Natural killer cell (primary cell): ENCODE data around the gene AKT1. TPM values are rescaled to one million over a fixed set of nuclear protein-coding genes. Genes with fewer than 3 reads are reported as not detected.

Experiments
- ATAC-seq, 3 donors: fragments of 150-1000 bp in 2 of 3; fragments of 200-7000 bp in 1 of 3; cut with Tn5 transposase; 1 replicate in 1 of 3; 2 replicates in 2 of 3; pipeline ENCODE4 v1.10.0; 2021; ENCODE audit warnings: mild to moderate bottlenecking in 2 of 3, moderate library complexity in 2 of 3
- DNase-seq, 2 donors: peaks; one replicate each; pipeline versions ENCODE4 v3.0.0 to v3.0.0-alpha.2; 2013 to 2021; ENCODE audit warnings: mixed read lengths in 1 of 2
- H3K27ac ChIP-seq: one replicate; pipeline ENCODE4 v1.5.1; 2013; ENCODE audit warnings: mild to moderate bottlenecking, low read length
- H3K27me3 ChIP-seq: one replicate; pipeline ENCODE4 v1.6.1; 2013; ENCODE audit warnings: low read length; ENCODE audit not compliant: control insufficient read depth, insufficient read depth
- H3K36me3 ChIP-seq: one replicate; pipeline ENCODE4 v1.6.1; 2013; ENCODE audit warnings: low read length; ENCODE audit not compliant: control insufficient read depth, insufficient read depth
- H3K4me1 ChIP-seq: one replicate; pipeline ENCODE4 v1.6.1; 2013; ENCODE audit warnings: low read length; ENCODE audit not compliant: control insufficient read depth, insufficient read depth
- H3K4me3 ChIP-seq: one replicate; pipeline ENCODE4 v1.5.1; 2013; ENCODE audit warnings: low read length
- H3K9me3 ChIP-seq: one replicate; pipeline ENCODE4 v1.6.1; 2013; ENCODE audit warnings: low read length; ENCODE audit not compliant: control insufficient read depth, insufficient read depth
- H3K27ac Mint-ChIP-seq, 2 donors: one replicate each; pipeline ENCODE4 v1.8.0; 2022; ENCODE audit warnings: mild to moderate bottlenecking in 2 of 2, mixed read lengths in 2 of 2, moderate library complexity in 1 of 2
- H3K27me3 Mint-ChIP-seq, 2 donors: one replicate each; pipeline ENCODE4 v1.8.0; 2022; ENCODE audit warnings: low read depth in 2 of 2, mixed read lengths in 2 of 2
- H3K36me3 Mint-ChIP-seq: one replicate; pipeline ENCODE4 v1.8.0; 2022; ENCODE audit warnings: mixed read lengths
- H3K4me1 Mint-ChIP-seq, 2 donors: one replicate each; pipeline ENCODE4 v1.8.0; 2022; ENCODE audit warnings: mixed read lengths in 2 of 2
- H3K4me3 Mint-ChIP-seq: one replicate; pipeline ENCODE4 v1.8.0; 2022; ENCODE audit warnings: mild to moderate bottlenecking, moderate library complexity, mixed read lengths
- H3K9me3 Mint-ChIP-seq, 2 donors: one replicate each; pipeline ENCODE4 v1.8.0; 2022; ENCODE audit warnings: mixed read lengths in 2 of 2
- CTCF ChIP-seq: fragments of 200-600 bp; IDR thresholded peaks from one replicate; pipeline ENCODE4 v1.8.0; 2022; ENCODE audit warnings: antibody characterized with exemption
- WGBS: methylation state at CpG from one replicate; pipeline ENCODE4 v1.1.7; 2013; ENCODE audit warnings: missing lambda C conversion rate; ENCODE audit not compliant: insufficient coverage; 5-methylcytosine and 5-hydroxymethylcytosine counted together
- intact Hi-C: fragments of 100-400 bp; cut with micrococcal nuclease; formaldehyde crosslinking; loops from one replicate; pipeline ENCODE4 v1.14.2; 2022
- total RNA-seq, 4 donors: library from RNA; stranded (reverse); fragments of 120-200 nt in 1 of 4; gene quantifications; one replicate each; pipeline versions ENCODE4 v1.2.3 to v1.2.4, GENCODE V29; 2013 to 2022

AKT1 gene
- total RNA-seq, 3 donors from 2014 or later (not counting 1 experiment from before 2014, with no cell fraction given), result 152 to 163 (median 153) TPM

- H3K4me3 Mint-ChIP-seq, result peak overlapping the region; percentile 72
- Histone ChIP-seq H3K36me3 (no peaks in the 10 kb centered on the region), H3K27ac (no peak overlapping the region), H3K4me1 (peaks cover 31% of the 10 kb centered on the region), H3K4me3 (no peak overlapping the region), H3K9me3 (no peaks in the 10 kb centered on the region), H3K27me3 (no peaks in the 10 kb centered on the region)
- no peaks in the 10 kb centered on the region for H3K36me3 Mint-ChIP-seq
- peaks cover 0 to 43% of the 10 kb centered on the region in 2 donors for H3K4me1 Mint-ChIP-seq
- H3K27me3 Mint-ChIP-seq, result no peaks in the 10 kb centered on the region
- H3K27ac Mint-ChIP-seq, result no peak overlapping the region
- DNase-seq (no peak), ATAC-seq (no peak)
- intact Hi-C loops, result no loop called here
- no peak for TF ChIP-seq CTCF
- 93% methylated on average over 20 of the region's 20 CpGs for WGBS
- no peaks in the 10 kb centered on the region for H3K9me3 Mint-ChIP-seq
These were observed 7.0 kb upstream of the AKT1 start for GRCh38 chr14:104802394-104803184.

- WGBS, result 82% methylated on average over 45 of the region's 45 CpGs
- Mint-ChIP-seq H3K27me3 (no peaks in the 10 kb centered on the region), H3K27ac (peak overlapping the region; percentile 73 to 84), H3K9me3 (no peaks in the 10 kb centered on the region), H3K4me3 (peak overlapping the region; percentile 91), H3K4me1 (peaks cover 0 to 41% of the 10 kb centered on the region in 2 donors), H3K36me3 (no peaks in the 10 kb centered on the region)
- intact Hi-C loops, result no loop called here
- no peaks in the 10 kb centered on the region for H3K27me3 ChIP-seq
- H3K4me3 ChIP-seq, result peak overlapping the region; percentile 40
- no peak for ATAC-seq
- no peak for TF ChIP-seq CTCF
- no peaks in the 10 kb centered on the region for H3K36me3 ChIP-seq
- H3K9me3 ChIP-seq, result no peaks in the 10 kb centered on the region
- peaks cover 31% of the 10 kb centered on the region for H3K4me1 ChIP-seq
- no peak for DNase-seq
- H3K27ac ChIP-seq, result peak overlapping the region; percentile 35
These were observed 6.2 kb upstream of the AKT1 start for GRCh38 chr14:104801520-104802393.

- peaks cover 0 to 39% of the 10 kb centered on the region in 2 donors for H3K4me1 Mint-ChIP-seq
- peak within 1 kb of the TSS; percentile 48 for H3K4me3 ChIP-seq
These were observed 5.4 kb upstream of the AKT1 start, which contains the start of gene ZBTB42 for GRCh38 chr14:104800771-104801519. TSS of gene ZBTB42 (plus strand) at chr14:104801101. CDS start at chr14:104801198, 97 bp downstream.

More at GRCh38 chr14:104800771-104801519, 5.4 kb upstream of the AKT1 start, which contains the start of gene ZBTB42:
- ATAC-seq (peak; percentile 7 to 53 (median 45)), DNase-seq (peak; percentile 50 to 88)
- peak within 1 kb of the TSS; percentile 91 for H3K4me3 Mint-ChIP-seq
- H3K36me3 Mint-ChIP-seq, result no peaks in the 10 kb centered on the region
- intact Hi-C loops, result no loop called here
- H3K9me3 Mint-ChIP-seq, result no peaks in the 10 kb centered on the region
- H3K36me3 ChIP-seq, result no peaks in the 10 kb centered on the region
- WGBS, result under 1% methylated on average over 105 of the region's 105 CpGs
- peak within 1 kb of the TSS; percentile 83 to 85 for H3K27ac Mint-ChIP-seq
- no peaks in the 10 kb centered on the region for H3K27me3 Mint-ChIP-seq
- H3K4me1 ChIP-seq, result peaks cover 36% of the 10 kb centered on the region
- H3K9me3 ChIP-seq, result no peaks in the 10 kb centered on the region
- H3K27me3 ChIP-seq, result no peaks in the 10 kb centered on the region
- H3K27ac ChIP-seq, result peak within 1 kb of the TSS; percentile 94
- no peak for TF ChIP-seq CTCF
